Astrocyte of the cerebellum (primary cell): Measurements from ENCODE around the gene DLX4.
A peak's percentile ranks its signal among the peaks of the same experiment; 100 is the strongest.

ENCODE experiments used
- DNase-seq: peaks from one replicate; pipeline ENCODE4 v3.0.0-alpha.2; 2011; ENCODE audit warnings: low read depth
- H3K4me3 ChIP-seq: 2 replicates; pipeline ENCODE4 v1.5.1; 2011; ENCODE audit warnings: mild to moderate bottlenecking, low read depth, low read length, moderate library complexity
- CTCF ChIP-seq: IDR thresholded peaks from 2 replicates; pipeline ENCODE4 v1.5.1; 2012; ENCODE audit warnings: low read length, low read depth, moderate library complexity, mild to moderate bottlenecking; ENCODE audit errors: missing control alignments
- in situ Hi-C: cut with HindIII; loops from 2 replicates; pipeline ENCODE4 v1.10.0; 2017; ENCODE audit warnings: low sequenced_read_pairs

The DLX4 gene

GRCh38 chr17:49997773-49998703 is 29.0 kb downstream of the DLX4 start:
- in situ Hi-C loops = loop anchor here (5.0 to 25.0 kb wide), 3 partner anchors 41 to 486 kb away; no protein-coding TSS in a partner anchor
- DNase-seq = peak; percentile 74
- H3K4me3 ChIP-seq = no peak overlapping the region
- peak; percentile 91 for TF ChIP-seq CTCF

DNA sequence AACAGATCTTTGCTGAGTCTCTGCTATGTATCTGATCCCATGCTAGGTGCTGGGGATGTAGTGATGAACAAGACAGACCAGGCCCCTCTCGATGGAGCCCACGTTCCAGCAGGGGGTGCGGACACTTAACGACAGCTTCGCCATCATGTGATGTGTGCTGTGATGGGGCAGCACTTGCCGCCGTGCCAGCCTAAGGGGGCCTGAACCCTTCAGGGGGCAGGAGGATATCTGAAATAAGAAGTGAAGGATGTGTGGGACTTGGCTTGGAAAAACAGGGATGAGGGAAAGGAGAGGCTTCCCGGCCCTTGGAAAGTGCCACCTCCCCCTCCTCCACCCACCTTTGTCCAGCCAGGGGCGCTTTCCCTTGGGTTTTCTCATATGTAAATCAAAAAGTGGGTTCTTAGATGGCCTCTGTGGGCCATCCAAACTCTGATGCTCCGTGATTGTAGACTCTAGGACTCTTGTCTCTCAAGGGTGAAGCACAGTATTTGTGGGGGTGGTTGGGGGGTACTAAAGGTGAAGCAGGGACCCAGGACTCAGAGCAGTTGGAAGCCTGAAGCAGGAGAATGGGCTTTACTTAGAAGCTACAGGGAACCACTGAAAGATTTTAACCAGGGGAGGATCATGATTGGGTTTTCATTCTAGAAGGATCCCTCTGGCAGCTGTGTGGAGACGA is 30.0 kb downstream of the DLX4 start:
- no peak for DNase-seq

GRCh38 chr17:50003911-50004310 is 34.9 kb downstream of the DLX4 start:
- in situ Hi-C loops = no loop called here
- DNase-seq = no peak
- no peak for TF ChIP-seq CTCF
- no peak overlapping the region for H3K4me3 ChIP-seq

More for the DNA sequence above, 30.0 kb downstream of the DLX4 start:
- H3K4me3 ChIP-seq = no peak overlapping the region
- no peak for TF ChIP-seq CTCF
- in situ Hi-C loops = loop anchor here (5.0 to 25.0 kb wide), 3 partner anchors 42 to 487 kb away; no protein-coding TSS in a partner anchor

DNA sequence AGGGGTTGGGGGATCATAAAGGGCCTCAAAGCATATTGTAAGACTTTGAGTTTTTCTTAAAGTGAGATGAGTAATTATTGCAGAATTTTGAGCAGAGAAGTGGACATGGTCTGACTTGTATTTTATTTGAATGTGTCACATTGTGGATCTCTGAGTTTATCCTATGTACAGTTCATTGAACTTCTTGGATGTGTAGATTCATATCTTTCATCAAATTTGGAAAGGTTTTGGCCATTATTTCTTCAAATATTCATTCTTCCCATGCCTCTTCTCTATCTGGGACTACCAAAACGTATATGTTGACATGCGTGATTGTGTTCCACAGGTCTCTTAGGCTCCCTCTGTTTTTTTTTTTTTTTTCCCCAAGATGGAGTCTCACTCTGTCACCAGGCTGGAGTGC is 40.3 kb downstream of the DLX4 start:
- H3K4me3 ChIP-seq = no peak overlapping the region
- in situ Hi-C loops = no loop called here
- no peak for DNase-seq
- TF ChIP-seq CTCF = no peak

DNA sequence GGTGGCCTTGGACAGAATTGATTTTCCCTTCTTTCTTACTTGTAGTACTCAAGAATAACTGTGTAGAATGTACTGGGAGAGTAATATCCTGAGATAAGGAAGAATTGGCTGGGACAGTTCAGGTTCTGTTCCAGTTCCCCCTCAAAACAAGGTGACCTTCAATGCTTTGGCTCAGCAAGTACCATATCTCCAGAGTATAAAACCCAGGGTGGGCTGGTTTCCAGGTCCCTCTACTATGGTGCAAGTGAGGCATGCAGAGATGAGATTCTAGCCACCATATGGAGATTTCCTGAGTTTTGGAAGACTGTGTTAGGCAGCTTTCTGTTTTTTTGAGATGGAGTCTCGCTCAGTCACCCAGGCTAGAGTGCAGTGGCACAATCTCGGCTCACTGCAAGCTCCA is 44.1 kb downstream of the DLX4 start:
- no peak overlapping the region for H3K4me3 ChIP-seq
- no peak for TF ChIP-seq CTCF
- in situ Hi-C loops = no loop called here
- no peak for DNase-seq

- no peak for DNase-seq
- no peak overlapping the region for H3K4me3 ChIP-seq
- in situ Hi-C loops = no loop called here
- TF ChIP-seq CTCF = no peak
Measured at GRCh38 chr17:50014471-50015088, 45.6 kb downstream of the DLX4 start.
